IPS-15b (cell line): ENCODE results near the gene GALNT10.

Experiments
- H3K27me3 ChIP-seq: one replicate; pipeline ENCODE4 v1.6.1; 2013; ENCODE audit warnings: low read length; ENCODE audit not compliant: control insufficient read depth, insufficient read depth
- H3K36me3 ChIP-seq: one replicate; pipeline ENCODE4 v1.6.1; 2013; ENCODE audit warnings: low read length; ENCODE audit not compliant: control insufficient read depth, insufficient read depth
- H3K4me1 ChIP-seq: one replicate; pipeline ENCODE4 v1.6.1; 2013; ENCODE audit warnings: mild to moderate bottlenecking, low read length; ENCODE audit not compliant: control insufficient read depth, insufficient read depth
- H3K4me3 ChIP-seq: one replicate; pipeline ENCODE4 v1.5.1; 2013; ENCODE audit warnings: low read depth, low read length
- H3K9ac ChIP-seq: one replicate; pipeline ENCODE4 v1.6.1; 2013; ENCODE audit warnings: low read depth, mild to moderate bottlenecking, low read length
- H3K9me3 ChIP-seq: one replicate; pipeline ENCODE4 v1.6.1; 2013; ENCODE audit warnings: mild to moderate bottlenecking, low read length; ENCODE audit not compliant: control insufficient read depth, insufficient read depth

Gene GALNT10

DNA sequence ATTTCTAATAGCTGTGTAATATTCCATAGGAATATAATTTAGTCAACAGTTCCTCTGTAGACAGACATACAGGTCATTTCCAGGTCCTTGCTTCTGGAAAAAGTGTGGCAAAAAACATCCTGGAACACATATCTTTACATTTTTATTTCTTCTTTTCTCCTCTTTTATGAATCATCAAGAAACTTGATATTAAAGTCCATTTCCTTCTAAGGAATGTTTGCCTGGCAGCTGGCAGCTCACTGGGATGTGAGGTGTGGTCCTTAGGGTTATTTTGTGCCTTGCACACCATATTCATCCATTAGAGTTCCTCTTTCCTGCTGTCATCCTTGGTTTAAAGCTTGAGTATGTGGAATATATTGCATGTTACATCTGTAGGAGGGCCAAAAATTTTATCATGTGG, 122.0 kb downstream of the GALNT10 start:
- Histone ChIP-seq H3K27me3 (no peaks in the 10 kb centered on the region), H3K9ac (no peak overlapping the region), H3K36me3 (no peaks in the 10 kb centered on the region), H3K9me3 (no peaks in the 10 kb centered on the region), H3K4me3 (no peak overlapping the region), H3K4me1 (no peaks in the 10 kb centered on the region)

DNA sequence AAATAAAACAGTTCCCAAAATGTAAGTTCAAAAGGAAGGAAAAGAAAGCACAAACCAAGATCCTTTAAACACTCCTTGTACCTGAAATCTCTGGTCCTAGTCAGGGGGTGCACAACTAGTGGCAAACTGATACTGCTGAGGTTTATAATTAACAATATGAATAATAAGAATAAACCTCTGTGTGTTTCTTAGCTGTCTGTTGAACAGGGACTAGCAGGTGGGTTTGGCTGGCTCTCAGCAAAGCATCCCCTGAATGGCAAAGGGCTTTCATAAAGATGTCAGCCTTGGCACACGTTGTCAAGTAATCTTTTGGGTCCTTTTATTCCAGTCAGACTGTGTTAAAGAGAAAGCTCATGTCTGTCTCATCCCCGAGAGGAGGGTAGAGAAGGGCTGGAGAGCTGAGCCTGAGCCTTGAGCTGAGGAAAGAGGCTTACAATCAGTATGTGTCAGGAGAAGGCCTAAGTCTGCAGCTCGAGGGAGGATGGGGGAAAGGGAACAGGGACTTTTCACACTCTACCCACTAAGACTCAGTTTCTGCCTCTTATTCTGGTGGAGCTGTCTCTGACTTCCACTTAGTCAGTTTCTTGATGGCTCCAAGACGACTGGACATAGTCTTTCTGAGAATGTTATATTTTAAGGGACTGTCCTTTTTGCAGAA, 123.0 kb downstream of the GALNT10 start:
- no peaks in the 10 kb centered on the region for H3K4me1 ChIP-seq
- no peak overlapping the region for H3K4me3 ChIP-seq
- no peaks in the 10 kb centered on the region for H3K27me3 ChIP-seq
- no peaks in the 10 kb centered on the region for H3K36me3 ChIP-seq
- no peaks in the 10 kb centered on the region for H3K9me3 ChIP-seq
- H3K9ac ChIP-seq: no peak overlapping the region

- H3K36me3 ChIP-seq: no peaks in the 10 kb centered on the region
- H3K27me3 ChIP-seq: no peaks in the 10 kb centered on the region
- H3K9me3 ChIP-seq: no peaks in the 10 kb centered on the region
- H3K4me1 ChIP-seq: no peaks in the 10 kb centered on the region
- H3K4me3 ChIP-seq: no peak overlapping the region
- H3K9ac ChIP-seq: no peak overlapping the region
These were observed 124.7 kb downstream of the GALNT10 start for GRCh38 chr5:154315196-154315595.

GRCh38 chr5:154315756-154316155, 125.2 kb downstream of the GALNT10 start:
- Histone ChIP-seq H3K9me3 (no peaks in the 10 kb centered on the region), H3K4me3 (no peak overlapping the region), H3K27me3 (no peaks in the 10 kb centered on the region), H3K9ac (no peak overlapping the region), H3K4me1 (no peaks in the 10 kb centered on the region), H3K36me3 (no peaks in the 10 kb centered on the region)

GRCh38 chr5:154316223-154316935, 125.8 kb downstream of the GALNT10 start:
- Histone ChIP-seq H3K4me1 (no peaks in the 10 kb centered on the region), H3K27me3 (no peaks in the 10 kb centered on the region), H3K9ac (no peak overlapping the region), H3K36me3 (no peaks in the 10 kb centered on the region), H3K4me3 (no peak overlapping the region), H3K9me3 (no peaks in the 10 kb centered on the region)

DNA sequence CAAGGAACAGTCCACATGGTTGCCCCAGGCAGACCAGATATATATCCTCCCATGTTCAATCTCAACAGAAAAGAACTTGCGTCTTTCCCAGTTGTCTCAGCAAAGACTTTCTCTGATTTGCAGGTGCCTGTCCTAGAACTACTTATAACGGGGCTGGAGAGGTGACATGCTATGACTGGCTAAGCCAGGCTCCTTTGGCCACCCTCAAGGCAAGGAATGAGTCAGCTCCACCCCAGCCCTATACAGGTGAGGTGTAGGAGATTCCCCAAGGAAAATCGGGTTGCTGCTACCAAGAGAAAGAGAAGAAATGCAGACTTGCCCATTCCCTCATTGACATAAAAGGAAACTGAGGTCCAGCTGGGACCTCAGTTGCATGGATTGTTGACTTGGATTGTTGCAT, 127.4 kb downstream of the GALNT10 start:
- Histone ChIP-seq H3K27me3 (no peaks in the 10 kb centered on the region), H3K36me3 (no peaks in the 10 kb centered on the region), H3K9me3 (no peaks in the 10 kb centered on the region), H3K4me1 (no peaks in the 10 kb centered on the region), H3K9ac (no peak overlapping the region), H3K4me3 (no peak overlapping the region)

DNA sequence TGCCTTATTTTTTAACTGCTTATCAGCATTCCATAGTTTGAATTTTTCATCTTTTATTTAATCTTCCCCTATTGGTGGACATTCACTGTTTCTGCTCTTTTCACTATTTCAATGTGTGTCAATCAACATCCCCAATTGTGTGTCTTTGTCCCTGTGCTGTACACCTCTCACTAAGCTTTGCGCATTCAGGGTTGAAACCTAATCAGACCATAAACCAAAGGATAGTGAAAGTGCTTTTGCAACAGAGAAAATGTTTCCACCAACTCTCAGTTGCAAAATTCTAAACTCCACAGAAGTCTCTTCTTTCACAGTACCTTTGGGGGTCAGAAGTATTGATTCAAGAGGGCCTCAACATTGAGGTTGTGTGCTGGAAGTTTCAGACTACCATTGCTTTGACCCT, 128.2 kb downstream of the GALNT10 start:
- Histone ChIP-seq H3K27me3 (no peaks in the 10 kb centered on the region), H3K9me3 (no peaks in the 10 kb centered on the region), H3K4me1 (no peaks in the 10 kb centered on the region), H3K4me3 (no peak overlapping the region), H3K36me3 (no peaks in the 10 kb centered on the region), H3K9ac (no peak overlapping the region)

- Histone ChIP-seq H3K4me1 (no peaks in the 10 kb centered on the region), H3K27me3 (no peaks in the 10 kb centered on the region), H3K36me3 (no peaks in the 10 kb centered on the region), H3K9ac (no peak overlapping the region), H3K9me3 (no peaks in the 10 kb centered on the region), H3K4me3 (no peak overlapping the region)
These were observed 129.2 kb downstream of the GALNT10 start for GRCh38 chr5:154319736-154320135.

- no peaks in the 10 kb centered on the region for H3K27me3 ChIP-seq
- H3K4me3 ChIP-seq: no peak overlapping the region
- H3K4me1 ChIP-seq: no peaks in the 10 kb centered on the region
- no peaks in the 10 kb centered on the region for H3K36me3 ChIP-seq
- H3K9me3 ChIP-seq: no peaks in the 10 kb centered on the region
- H3K9ac ChIP-seq: no peak overlapping the region
These were observed 129.9 kb downstream of the GALNT10 start for GRCh38 chr5:154320224-154321089.

DNA sequence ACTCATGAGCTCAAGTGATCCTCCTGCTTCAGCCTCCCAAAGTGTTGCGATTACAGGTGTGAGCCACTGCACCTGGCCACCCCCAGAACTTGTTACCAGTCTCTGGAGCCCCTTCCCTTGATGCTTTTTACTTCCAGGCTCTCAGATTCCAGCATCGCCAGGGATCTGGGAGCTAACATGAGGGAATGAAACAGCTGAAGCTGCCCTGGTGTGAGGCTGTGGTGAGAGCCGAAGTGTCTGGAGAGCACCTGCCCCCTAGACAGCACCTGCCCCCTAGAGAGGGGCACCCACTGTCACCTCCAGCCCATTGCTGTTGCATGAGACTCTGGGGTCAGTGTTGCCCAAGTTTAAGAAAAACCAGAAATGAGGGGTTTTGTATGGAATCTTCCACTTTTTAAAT, 131.0 kb downstream of the GALNT10 start:
- Histone ChIP-seq H3K4me1 (no peaks in the 10 kb centered on the region), H3K9me3 (no peaks in the 10 kb centered on the region), H3K36me3 (no peaks in the 10 kb centered on the region), H3K4me3 (no peak overlapping the region), H3K9ac (no peak overlapping the region), H3K27me3 (no peaks in the 10 kb centered on the region)

GRCh38 chr5:154324033-154324432, 133.5 kb downstream of the GALNT10 start:
- H3K36me3 ChIP-seq: no peaks in the 10 kb centered on the region
- no peaks in the 10 kb centered on the region for H3K9me3 ChIP-seq
- no peaks in the 10 kb centered on the region for H3K4me1 ChIP-seq
- no peak overlapping the region for H3K4me3 ChIP-seq
- no peak overlapping the region for H3K9ac ChIP-seq
- H3K27me3 ChIP-seq: no peaks in the 10 kb centered on the region
